Retinal pigment epithelial cell (primary cell): ENCODE results near the gene ADGRD1.

ENCODE experiments used
- DNase-seq: peaks from one replicate; pipeline ENCODE4 v3.0.0-alpha.2; 2010; ENCODE audit warnings: low read depth
- H3K4me3 ChIP-seq: 2 replicates; pipeline ENCODE4 v1.5.1; 2011; ENCODE audit warnings: mild to moderate bottlenecking, low read length, control low read depth, moderate library complexity
- TF ChIP-seq, protein P1 (sequence below): conservative IDR thresholded peaks from 2 replicates; pipeline ENCODE4 v1.5.1; 2011; ENCODE audit warnings: low read depth, low read length, control low read depth, inconsistent platforms

ADGRD1 gene

DNA sequence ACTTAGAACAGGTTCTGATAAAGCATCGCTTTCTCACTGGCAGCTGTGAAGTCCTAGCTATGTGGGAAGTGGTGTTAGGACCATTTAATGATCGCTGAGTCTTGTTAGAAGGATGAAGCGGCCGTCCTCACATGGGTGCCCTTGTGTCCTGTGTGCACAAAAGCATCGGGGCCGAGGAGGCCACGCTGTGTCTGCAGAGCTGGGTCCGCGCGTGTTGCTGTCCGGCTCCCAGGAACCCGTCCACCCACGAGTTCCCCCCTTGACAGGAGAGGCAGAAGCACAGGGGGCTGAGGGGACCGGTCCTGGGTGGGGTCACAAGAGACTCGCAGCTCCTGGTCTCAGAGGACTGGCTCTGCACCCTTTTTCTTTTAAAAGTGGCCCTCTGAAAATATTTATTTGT is 90.4 kb downstream of the ADGRD1 start:
- H3K4me3 ChIP-seq, result no peak overlapping the region
- no peak for DNase-seq
- TF ChIP-seq, protein P1, sequence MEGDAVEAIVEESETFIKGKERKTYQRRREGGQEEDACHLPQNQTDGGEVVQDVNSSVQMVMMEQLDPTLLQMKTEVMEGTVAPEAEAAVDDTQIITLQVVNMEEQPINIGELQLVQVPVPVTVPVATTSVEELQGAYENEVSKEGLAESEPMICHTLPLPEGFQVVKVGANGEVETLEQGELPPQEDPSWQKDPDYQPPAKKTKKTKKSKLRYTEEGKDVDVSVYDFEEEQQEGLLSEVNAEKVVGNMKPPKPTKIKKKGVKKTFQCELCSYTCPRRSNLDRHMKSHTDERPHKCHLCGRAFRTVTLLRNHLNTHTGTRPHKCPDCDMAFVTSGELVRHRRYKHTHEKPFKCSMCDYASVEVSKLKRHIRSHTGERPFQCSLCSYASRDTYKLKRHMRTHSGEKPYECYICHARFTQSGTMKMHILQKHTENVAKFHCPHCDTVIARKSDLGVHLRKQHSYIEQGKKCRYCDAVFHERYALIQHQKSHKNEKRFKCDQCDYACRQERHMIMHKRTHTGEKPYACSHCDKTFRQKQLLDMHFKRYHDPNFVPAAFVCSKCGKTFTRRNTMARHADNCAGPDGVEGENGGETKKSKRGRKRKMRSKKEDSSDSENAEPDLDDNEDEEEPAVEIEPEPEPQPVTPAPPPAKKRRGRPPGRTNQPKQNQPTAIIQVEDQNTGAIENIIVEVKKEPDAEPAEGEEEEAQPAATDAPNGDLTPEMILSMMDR, result no peak

- no peak overlapping the region for H3K4me3 ChIP-seq
- no peak for DNase-seq
- TF ChIP-seq, protein P1, result no peak
Observed at GRCh38 chr12:131044760-131045381, 91.2 kb downstream of the ADGRD1 start.

DNA sequence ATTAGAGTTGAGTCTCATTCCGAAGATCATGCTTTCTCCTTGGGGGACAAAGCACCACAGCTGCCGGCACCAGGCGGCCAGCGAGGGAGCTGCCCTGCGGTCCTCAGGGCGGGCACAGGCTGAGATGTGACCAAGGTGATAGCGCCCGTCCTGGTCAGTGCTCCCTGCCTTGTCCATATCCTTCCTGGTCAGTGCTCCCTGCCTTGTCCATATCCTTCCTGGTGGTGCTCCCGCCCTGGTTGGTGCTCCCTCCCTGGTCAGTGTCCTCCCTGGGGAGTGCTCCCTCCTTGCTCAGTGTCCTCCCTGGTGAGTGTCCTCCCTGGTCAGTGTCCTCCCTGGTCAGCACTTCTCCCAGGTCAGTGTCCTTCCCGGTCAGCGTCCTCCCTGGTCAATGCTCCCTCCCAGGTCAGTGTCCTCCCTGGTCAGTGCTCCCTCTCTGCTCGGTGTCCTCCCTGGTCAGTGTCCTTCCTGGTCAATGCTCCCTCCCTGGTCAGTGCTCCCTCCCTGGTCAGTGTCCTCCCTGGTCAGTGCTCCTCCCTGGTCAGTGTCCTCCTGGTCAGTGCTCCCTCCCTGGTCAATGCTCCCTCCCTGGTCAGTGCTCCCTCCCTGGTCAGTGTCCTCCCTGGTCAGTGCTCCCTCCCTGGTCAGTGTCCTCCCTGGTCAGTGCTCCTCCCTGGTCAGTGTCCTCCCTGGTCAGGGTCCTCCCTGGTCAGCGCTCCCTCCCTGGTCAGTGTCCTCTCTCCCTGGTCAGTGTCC is 92.2 kb downstream of the ADGRD1 start:
- DNase-seq, result no peak
- no peak overlapping the region for H3K4me3 ChIP-seq
- TF ChIP-seq, protein P1, result no peak

DNA sequence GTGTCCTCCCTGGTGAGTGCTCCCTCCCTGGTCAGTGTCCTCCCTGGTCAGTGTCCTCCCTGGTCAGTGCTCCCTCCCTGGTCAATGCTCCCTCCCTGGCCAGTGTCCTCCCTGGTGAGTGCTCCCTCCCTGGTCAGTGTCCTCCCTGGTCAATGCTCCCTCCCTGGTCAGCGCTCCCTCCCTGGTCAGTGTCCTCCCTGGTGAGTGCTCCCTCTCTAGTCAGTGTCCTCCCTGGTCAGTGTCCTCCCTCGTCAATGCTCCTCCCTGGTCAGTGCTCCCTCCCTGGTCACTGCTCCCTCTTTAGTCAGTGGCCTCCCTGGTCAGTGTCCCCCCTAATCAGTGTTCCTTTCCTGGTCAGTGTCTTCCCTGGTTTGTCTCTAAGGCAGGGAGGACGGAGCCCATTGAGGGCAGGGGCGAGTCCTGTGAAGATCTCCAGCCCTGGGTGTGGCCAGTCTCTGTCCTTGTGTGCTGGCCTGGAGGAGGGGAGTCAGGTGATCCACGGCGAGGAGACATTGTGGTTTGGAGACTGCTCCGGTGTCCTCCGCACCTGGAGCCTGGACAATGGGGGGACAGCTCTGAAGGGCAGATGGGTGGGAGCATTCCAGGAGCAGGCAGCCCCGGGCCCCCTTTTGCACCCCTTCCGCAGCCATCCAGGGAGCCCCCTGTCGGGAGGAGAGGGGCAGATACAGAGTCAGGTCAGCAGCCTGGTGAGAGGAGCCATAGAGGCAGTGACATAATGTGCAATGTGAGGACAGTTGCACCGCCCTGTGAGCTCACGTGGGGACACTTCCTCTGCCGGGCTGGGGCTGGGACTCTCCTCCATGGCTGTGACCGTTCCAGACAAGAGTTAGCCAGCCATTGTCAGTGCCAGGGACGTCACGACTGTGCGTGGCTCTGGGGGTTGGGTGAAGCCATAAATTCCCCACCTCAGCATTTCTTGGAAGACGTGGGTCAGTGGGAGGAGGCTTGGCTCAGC is 93.4 kb downstream of the ADGRD1 start:
- TF ChIP-seq, protein P1, result no peak
- no peak overlapping the region for H3K4me3 ChIP-seq
- DNase-seq, result no peak

- DNase-seq, result no peak
- TF ChIP-seq, protein P1, result no peak
Observed at GRCh38 chr12:131047789-131048610, 94.3 kb downstream of the ADGRD1 start.

DNA sequence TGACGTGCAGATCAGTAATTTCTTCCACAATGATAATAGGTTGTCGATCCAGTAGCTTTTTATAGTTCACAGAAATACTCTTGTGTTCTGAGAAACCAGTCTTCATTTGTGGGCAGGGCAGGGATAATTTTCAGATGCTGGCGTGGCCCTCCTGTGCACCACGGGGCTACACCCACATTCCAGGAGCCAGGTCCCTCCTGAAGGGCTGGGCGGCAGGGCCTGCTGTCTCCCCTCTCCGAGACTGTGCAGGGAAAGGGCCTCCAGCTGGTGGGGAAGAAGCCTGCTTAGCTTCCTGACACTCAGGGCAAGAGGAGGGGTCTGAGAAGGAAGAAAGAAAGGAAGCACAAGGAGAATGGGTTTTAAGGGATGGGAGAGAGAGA is 94.9 kb downstream of the ADGRD1 start:
- TF ChIP-seq, protein P1, result no peak
- no peak overlapping the region for H3K4me3 ChIP-seq
- DNase-seq, result no peak

More at GRCh38 chr12:131047789-131048610, 94.3 kb downstream of the ADGRD1 start:
- no peak overlapping the region for H3K4me3 ChIP-seq
